HCT116 (cell line): ENCODE data around the gene CFAP92. TPM values are rescaled to one million over a fixed set of nuclear protein-coding genes. Genes with fewer than 3 reads are reported as not detected.

Source experiments
- ATAC-seq: fragments of 200-7000 bp; cut with Tn5 transposase; 2 replicates; pipeline ENCODE4 v1.9.1; 2020; ENCODE audit warnings: mild to moderate bottlenecking, moderate library complexity
- BruUV-seq: library from RNA; stranded (reverse); fragments of 400-500 nt; replicated peaks from 2 replicates; lab custom pipeline; 2021; lab: Mats Ljungman, UMichigan
- CTCF ChIA-PET: fragments of 300-600 bp; sonication (Branson Sonifier 250); formaldehyde crosslinking; loops from one replicate; lab custom pipeline; 2021; ENCODE audit warnings: antibody characterized with exemption; lab: Charles Lee
- POLR2A ChIA-PET: fragments of 300-600, 350-600 bp; sonication (Branson Sonifier 250); formaldehyde crosslinking; loops from one replicate; lab custom pipeline; 2021; ENCODE audit warnings: antibody characterized with exemption; lab: Charles Lee
- RAD21 ChIA-PET, 2 experiments: fragments of 300-600 bp; sonication (Branson Sonifier 250); formaldehyde crosslinking; loops; one replicate each; lab custom pipeline; 2023; ENCODE audit warnings: low total read pairs in 2 of 2; ENCODE audit not compliant: uncharacterized antibody in 2 of 2, unreplicated experiment in 2 of 2, low non-redundant PET in 1 of 2; lab: Charles Lee
- DNase-seq: peaks from one replicate; pipeline ENCODE4 v3.0.0-alpha.2; 2010; ENCODE audit warnings: low read depth, low spot score
- H2AFZ ChIP-seq: fragments of 200-600 bp; shearing (Covaris generic), sonication (generic); 2 replicates; pipeline ENCODE4 v1.6.1; 2017; ENCODE audit warnings: low read depth, mixed run types, mixed read lengths, antibody characterized with exemption, low read length; ENCODE audit not compliant: poor library complexity, severe bottlenecking
- H3K27ac ChIP-seq: 2 replicates; pipeline ENCODE4 v1.5.1; 2012; ENCODE audit warnings: low read depth, low read length
- H3K27me3 ChIP-seq: fragments of 200-600 bp; sonication (generic); 2 replicates; pipeline ENCODE4 v1.6.1; 2016; ENCODE audit warnings: mixed run types, low read length, mixed read lengths; ENCODE audit not compliant: insufficient read depth
- H3K36me3 ChIP-seq, 2 experiments: fragments of 200-500 bp in 1 of 2; fragments of 200-600 bp in 1 of 2; sonication (Bioruptor generic) in 1 of 2; sonication (generic) in 1 of 2; 2 replicates each; pipeline versions ENCODE4 v1.5.1 to v1.6.1; 2014 to 2016; ENCODE audit warnings: low read length in 2 of 2, inconsistent platforms in 1 of 2, mixed read lengths in 1 of 2, mixed run types in 1 of 2; ENCODE audit not compliant: insufficient read depth in 2 of 2, control insufficient read depth in 1 of 2
- H3K4me1 ChIP-seq, 2 experiments: fragments of 200-600 bp in 1 of 2; sonication (generic) in 1 of 2; 2 replicates each; pipeline versions ENCODE4 v1.5.1 to v1.6.1; 2012 to 2017; ENCODE audit warnings: low read length in 2 of 2, inconsistent platforms in 1 of 2, mild to moderate bottlenecking in 1 of 2, mixed read lengths in 1 of 2, mixed run types in 1 of 2, moderate library complexity in 1 of 2; ENCODE audit not compliant: insufficient read depth in 2 of 2, control insufficient read depth in 1 of 2
- H3K4me2 ChIP-seq: fragments of 200-600 bp; sonication (generic); 2 replicates; pipeline ENCODE4 v1.6.1; 2017; ENCODE audit warnings: mixed run types, low read length, mixed read lengths
- H3K4me3 ChIP-seq, 2 experiments: fragments of 200-600 bp in 1 of 2; sonication (generic) in 1 of 2; replicated peaks in 1 of 2; 2 replicates each; pipeline ENCODE4 v1.5.1; 2011 to 2016; ENCODE audit warnings: low read length in 2 of 2, control low read depth in 1 of 2, low read depth in 1 of 2, mild to moderate bottlenecking in 1 of 2, mixed read lengths in 1 of 2, mixed run types in 1 of 2
- H3K79me2 ChIP-seq: fragments of 200-600 bp; sonication (generic); 2 replicates; pipeline ENCODE4 v1.6.1; 2017; ENCODE audit warnings: mild to moderate bottlenecking, mixed run types, low read length, moderate library complexity, mixed read lengths; ENCODE audit not compliant: insufficient read depth
- H3K9ac ChIP-seq: fragments of 200-600 bp; sonication (generic); 2 replicates; pipeline ENCODE4 v1.6.1; 2016; ENCODE audit warnings: low read length, mixed read lengths
- H3K9me2 ChIP-seq: fragments of 200-600 bp; sonication (generic), shearing (Covaris generic); 2 replicates; pipeline ENCODE4 v1.6.1; 2017; ENCODE audit warnings: mixed run types, mild to moderate bottlenecking, moderate library complexity; ENCODE audit not compliant: insufficient read depth
- H3K9me3 ChIP-seq, 2 experiments: fragments of 200-500 bp in 1 of 2; fragments of 200-600 bp in 1 of 2; sonication (Bioruptor generic) in 1 of 2; sonication (generic) in 1 of 2; 2 replicates each; pipeline ENCODE4 v1.6.1; 2014 to 2017; ENCODE audit warnings: low read length in 2 of 2, mixed read lengths in 2 of 2, inconsistent platforms in 1 of 2, low read depth in 1 of 2, mild to moderate bottlenecking in 1 of 2, mixed run types in 1 of 2, moderate library complexity in 1 of 2; ENCODE audit not compliant: control insufficient read depth in 1 of 2, insufficient read depth in 1 of 2
- H4K20me1 ChIP-seq: fragments of 200-600 bp; sonication (generic), shearing (Covaris generic); 2 replicates; pipeline ENCODE4 v1.6.1; 2017; ENCODE audit warnings: mixed run types, mild to moderate bottlenecking, moderate library complexity; ENCODE audit not compliant: insufficient read depth
- CEBPB ChIP-seq: IDR thresholded peaks from 2 replicates; pipeline ENCODE4 v1.6.1; 2012; ENCODE audit warnings: low read depth
- EGR1 ChIP-seq: IDR thresholded peaks from 2 replicates; pipeline ENCODE4 v1.6.1; 2012; ENCODE audit warnings: low read depth
- EZH2phosphoT487 ChIP-seq: fragments of 200-600 bp; IDR thresholded peaks from 2 replicates; pipeline ENCODE4 v1.6.1; 2018; ENCODE audit warnings: antibody characterized with exemption, borderline replicate concordance
- JUND ChIP-seq: IDR thresholded peaks from 2 replicates; pipeline ENCODE4 v1.6.1; 2012
- POLR2A ChIP-seq: IDR thresholded peaks from 2 replicates; pipeline ENCODE4 v1.7.0; 2011; ENCODE audit warnings: borderline replicate concordance; ENCODE audit not compliant: insufficient read depth, insufficient read length; ENCODE audit errors: extremely low read depth
- RAD21 ChIP-seq: IDR thresholded peaks from 2 replicates; pipeline ENCODE4 v1.6.1; 2012; ENCODE audit warnings: low read depth, mild to moderate bottlenecking
- REST ChIP-seq: IDR thresholded peaks from 2 replicates; pipeline ENCODE4 v1.6.1; 2012; ENCODE audit warnings: low read depth
- SP1 ChIP-seq: IDR thresholded peaks from 2 replicates; pipeline ENCODE4 v1.6.1; 2012; ENCODE audit warnings: low read depth
- ZFX ChIP-seq: fragments of 450-650 bp; IDR thresholded peaks from 2 replicates; pipeline ENCODE4 v1.6.1; 2017
- ZNF274 ChIP-seq: fragments of 200-500 bp; sonication (Bioruptor generic); IDR thresholded peaks from 2 replicates; pipeline ENCODE4 v1.6.1; 2014; ENCODE audit warnings: mild to moderate bottlenecking, low read depth, low read length, inconsistent platforms
- intact Hi-C: fragments of 100-400 bp; cut with micrococcal nuclease; formaldehyde crosslinking; loops from 2 replicates; pipeline ENCODE4 v1.10.0; 2022
- total RNA-seq: library from RNA; stranded (reverse); gene quantifications from one replicate; pipeline ENCODE4 v1.2.1, GENCODE V29; 2021; ENCODE audit not compliant: unreplicated experiment
- TF ChIP-seq, protein P1 (sequence below), 3 experiments: fragments of 200-600 bp in 1 of 3; sonication (generic) in 1 of 3; IDR thresholded peaks in 2 of 3; conservative IDR thresholded peaks in 1 of 3; 2 replicates each; pipeline ENCODE4 v1.5.1; 2012 to 2017; ENCODE audit warnings: low read depth in 2 of 3, low read length in 2 of 3, antibody characterized with exemption in 1 of 3, borderline replicate concordance in 1 of 3, control low read depth in 1 of 3, mild to moderate bottlenecking in 1 of 3, mixed read lengths in 1 of 3, mixed run types in 1 of 3, moderate library complexity in 1 of 3; ENCODE audit not compliant: insufficient read depth in 1 of 3

CFAP92 gene
- total RNA-seq, 1 experiment from 2014 or later = 3.6 TPM

- Histone ChIP-seq H4K20me1 (no peaks in the 10 kb centered on the region), H2AFZ (no peak overlapping the region), H3K36me3 (no peaks in the 10 kb centered on the region), H3K79me2 (no peaks in the 10 kb centered on the region), H3K9me3 (no peaks in the 10 kb centered on the region), H3K4me2 (no peak overlapping the region), H3K27me3 (0 out of 2 replicates have a peak, but pooled peaks cover 3% of the 10 kb centered on the region), H3K27ac (no peak overlapping the region), H3K9ac (no peak overlapping the region), H3K4me3 (no peak overlapping the region), H3K4me1 (no peaks in the 10 kb centered on the region), H3K9me2 (no peaks in the 10 kb centered on the region)
- ChIA-PET POLR2A (no interaction called here), RAD21 (no interaction called here), CTCF (interaction anchor here (1.4 kb wide), 1 partner anchor 14 kb away, joined by 3 read pairs; no protein-coding TSS in a partner anchor)
- ATAC-seq (no peak), DNase-seq (no peak)
- no TSS peak for BruUV-seq
- TF ChIP-seq ZFX = no peak
- intact Hi-C loops = no loop called here
Observed at GRCh38 chr3:129040039-129040336, 46.1 kb upstream of the CFAP92 start.

DNA sequence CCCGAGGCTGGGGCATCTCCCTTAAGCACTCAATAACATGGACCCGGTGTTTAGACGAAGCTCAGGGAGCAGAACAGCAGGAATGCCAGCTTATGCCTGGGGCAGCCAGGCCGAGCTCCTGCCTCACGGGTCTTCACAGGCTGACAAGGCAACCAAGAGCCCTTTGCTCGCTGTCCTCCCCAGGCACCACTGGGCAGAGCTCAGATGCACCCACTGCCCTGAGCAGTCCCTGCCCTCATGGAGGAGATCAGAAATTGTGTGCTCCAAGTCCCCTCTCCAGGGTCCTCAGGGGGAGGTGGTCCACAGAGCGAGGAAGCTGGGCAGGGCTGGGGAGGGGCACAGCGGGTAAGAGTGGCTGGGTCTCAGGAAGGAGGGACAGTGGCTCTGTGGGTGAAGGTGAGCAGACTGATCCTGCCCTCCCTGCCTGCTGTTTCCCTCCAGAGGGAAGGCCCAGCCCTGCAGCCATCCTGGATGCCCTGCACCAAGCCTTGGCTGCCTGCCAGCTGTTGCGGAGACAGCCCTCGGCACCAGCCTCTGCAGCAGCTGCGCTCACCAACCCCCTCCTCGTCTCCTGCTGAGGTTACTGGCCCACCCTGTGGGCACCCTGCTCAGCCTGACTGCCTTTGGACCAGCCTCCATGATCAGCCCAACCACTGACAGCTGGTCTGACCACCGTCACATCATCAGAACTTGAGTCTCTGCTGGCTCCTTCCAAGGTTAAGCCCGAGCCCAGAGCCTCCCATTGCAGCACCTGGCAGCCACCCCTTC, 45.6 kb upstream of the CFAP92 start:
- CTCF ChIA-PET = interaction anchor here (1.4 kb wide), 1 partner anchor 14 kb away, joined by 3 read pairs; no protein-coding TSS in a partner anchor
- TF ChIP-seq REST (no peak), SP1 (no peak), POLR2A (no peak), ZNF274 (no peak), EZH2phosphoT487 (no peak), JUND (no peak), RAD21 (no peak), EGR1 (no peak), CEBPB (no peak)
- TF ChIP-seq, protein P1, sequence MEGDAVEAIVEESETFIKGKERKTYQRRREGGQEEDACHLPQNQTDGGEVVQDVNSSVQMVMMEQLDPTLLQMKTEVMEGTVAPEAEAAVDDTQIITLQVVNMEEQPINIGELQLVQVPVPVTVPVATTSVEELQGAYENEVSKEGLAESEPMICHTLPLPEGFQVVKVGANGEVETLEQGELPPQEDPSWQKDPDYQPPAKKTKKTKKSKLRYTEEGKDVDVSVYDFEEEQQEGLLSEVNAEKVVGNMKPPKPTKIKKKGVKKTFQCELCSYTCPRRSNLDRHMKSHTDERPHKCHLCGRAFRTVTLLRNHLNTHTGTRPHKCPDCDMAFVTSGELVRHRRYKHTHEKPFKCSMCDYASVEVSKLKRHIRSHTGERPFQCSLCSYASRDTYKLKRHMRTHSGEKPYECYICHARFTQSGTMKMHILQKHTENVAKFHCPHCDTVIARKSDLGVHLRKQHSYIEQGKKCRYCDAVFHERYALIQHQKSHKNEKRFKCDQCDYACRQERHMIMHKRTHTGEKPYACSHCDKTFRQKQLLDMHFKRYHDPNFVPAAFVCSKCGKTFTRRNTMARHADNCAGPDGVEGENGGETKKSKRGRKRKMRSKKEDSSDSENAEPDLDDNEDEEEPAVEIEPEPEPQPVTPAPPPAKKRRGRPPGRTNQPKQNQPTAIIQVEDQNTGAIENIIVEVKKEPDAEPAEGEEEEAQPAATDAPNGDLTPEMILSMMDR (IDR thresholded peaks at IDR 0.05 in 2 of 3, conservative IDR thresholded peaks at IDR 0.05 in 1 of 3; ENCODE audit: borderline replicate concordance in 1 of 3, insufficient read depth in 1 of 3, low read depth in 2 of 3, low read length in 2 of 3) = no peak

More for the DNA sequence above, 45.6 kb upstream of the CFAP92 start:
- ATAC-seq (no peak), DNase-seq (no peak)
- Histone ChIP-seq H3K4me1 (peaks cover 0 to 4% of the 10 kb centered on the region in 2 experiments; a peak in 1 of 4 replicates), H3K4me3 (no peak overlapping the region), H3K9me2 (no peaks in the 10 kb centered on the region), H3K36me3 (no peaks in the 10 kb centered on the region), H3K4me2 (no peak overlapping the region), H4K20me1 (no peaks in the 10 kb centered on the region), H3K9me3 (no peaks in the 10 kb centered on the region), H3K27ac (no peak overlapping the region), H3K79me2 (no peaks in the 10 kb centered on the region), H2AFZ (no peak overlapping the region), H3K9ac (no peak overlapping the region), H3K27me3 (0 out of 2 replicates have a peak, but pooled peaks cover 3% of the 10 kb centered on the region)
- POLR2A ChIA-PET = no interaction called here
- no TSS peak for BruUV-seq
- RAD21 ChIA-PET = no interaction called here
- intact Hi-C loops = no loop called here
